Body of pancreas (tissue), 4 donors: ENCODE measurements around the gene CDKAL1.

ENCODE experiments used
- POLR2A ChIP-seq, 3 donors: fragments of 450-650 bp; IDR thresholded peaks; one replicate each; pipeline ENCODE4 v1.6.1; 2016; ENCODE audit warnings: antibody characterized with exemption in 3 of 3, mild to moderate bottlenecking in 2 of 3
- TF ChIP-seq, protein P1 (sequence below), 7 experiments: fragments of 450-650 bp in 4 of 7; fragments of 200-600 bp in 3 of 7; sonication (generic) in 3 of 7; IDR thresholded peaks; one replicate each; pipeline ENCODE4 v1.5.1; 2016 to 2019; ENCODE audit warnings: antibody characterized with exemption in 7 of 7

DNA sequence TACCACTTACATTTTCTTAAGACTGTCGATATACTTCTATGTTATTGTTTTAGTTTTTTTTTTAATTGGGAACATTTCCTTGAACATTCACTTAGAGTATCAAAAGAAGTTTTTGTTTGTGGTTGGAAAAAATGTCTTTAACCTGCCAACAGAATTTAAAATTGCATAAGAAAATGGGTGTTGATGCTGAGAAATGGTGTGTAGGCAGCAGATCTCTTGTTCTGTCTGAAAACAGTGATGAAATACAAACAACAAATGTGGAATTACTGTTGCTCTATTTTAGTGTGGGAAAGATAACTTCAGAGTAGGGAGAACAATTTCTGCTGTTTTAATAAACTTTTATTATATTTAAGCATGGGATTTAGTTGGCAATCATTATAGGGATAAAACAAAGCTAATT, 293.5 kb downstream of the CDKAL1 start:
- TF ChIP-seq, protein P1, sequence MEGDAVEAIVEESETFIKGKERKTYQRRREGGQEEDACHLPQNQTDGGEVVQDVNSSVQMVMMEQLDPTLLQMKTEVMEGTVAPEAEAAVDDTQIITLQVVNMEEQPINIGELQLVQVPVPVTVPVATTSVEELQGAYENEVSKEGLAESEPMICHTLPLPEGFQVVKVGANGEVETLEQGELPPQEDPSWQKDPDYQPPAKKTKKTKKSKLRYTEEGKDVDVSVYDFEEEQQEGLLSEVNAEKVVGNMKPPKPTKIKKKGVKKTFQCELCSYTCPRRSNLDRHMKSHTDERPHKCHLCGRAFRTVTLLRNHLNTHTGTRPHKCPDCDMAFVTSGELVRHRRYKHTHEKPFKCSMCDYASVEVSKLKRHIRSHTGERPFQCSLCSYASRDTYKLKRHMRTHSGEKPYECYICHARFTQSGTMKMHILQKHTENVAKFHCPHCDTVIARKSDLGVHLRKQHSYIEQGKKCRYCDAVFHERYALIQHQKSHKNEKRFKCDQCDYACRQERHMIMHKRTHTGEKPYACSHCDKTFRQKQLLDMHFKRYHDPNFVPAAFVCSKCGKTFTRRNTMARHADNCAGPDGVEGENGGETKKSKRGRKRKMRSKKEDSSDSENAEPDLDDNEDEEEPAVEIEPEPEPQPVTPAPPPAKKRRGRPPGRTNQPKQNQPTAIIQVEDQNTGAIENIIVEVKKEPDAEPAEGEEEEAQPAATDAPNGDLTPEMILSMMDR (IDR thresholded peaks at IDR 0.05): no peak
- TF ChIP-seq POLR2A (IDR thresholded peaks at IDR 0.05): no peak
